ENCODE results near the gene BCAR3.

Gene BCAR3

DNA sequence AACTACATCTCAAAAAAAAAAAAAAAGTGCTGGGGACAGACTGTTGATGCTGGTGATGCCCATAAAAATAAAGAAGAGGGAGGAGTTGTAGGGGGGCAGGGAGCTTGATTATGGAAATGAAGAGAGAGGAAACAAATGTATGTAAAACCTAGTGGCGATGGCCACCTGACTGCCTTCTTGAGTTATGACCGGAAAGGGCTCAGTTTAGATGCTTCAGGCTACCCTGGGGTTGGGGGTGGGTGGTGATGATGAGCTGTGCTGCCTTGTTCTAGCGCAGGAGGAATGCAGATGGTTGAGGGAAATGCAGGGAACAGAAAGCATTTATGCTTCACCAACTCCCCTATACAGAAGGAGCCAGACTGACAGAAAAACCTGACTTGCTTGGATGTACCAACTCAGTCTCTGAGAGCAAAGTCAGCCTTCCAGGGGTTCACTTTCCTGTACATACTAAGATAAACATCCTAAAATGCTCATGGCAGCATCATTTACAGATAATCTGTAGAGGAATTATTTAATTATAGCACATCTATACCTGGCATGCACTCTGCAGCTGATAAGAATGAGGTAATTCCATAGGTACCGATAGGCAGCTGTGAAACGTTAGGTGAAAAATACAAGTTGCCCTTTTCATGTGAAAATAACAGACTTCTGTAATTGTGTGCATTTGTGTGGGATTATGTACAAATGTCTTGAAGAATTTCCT, 8.0 kb upstream of the BCAR3 start:
- TF ChIP-seq, protein P1, sequence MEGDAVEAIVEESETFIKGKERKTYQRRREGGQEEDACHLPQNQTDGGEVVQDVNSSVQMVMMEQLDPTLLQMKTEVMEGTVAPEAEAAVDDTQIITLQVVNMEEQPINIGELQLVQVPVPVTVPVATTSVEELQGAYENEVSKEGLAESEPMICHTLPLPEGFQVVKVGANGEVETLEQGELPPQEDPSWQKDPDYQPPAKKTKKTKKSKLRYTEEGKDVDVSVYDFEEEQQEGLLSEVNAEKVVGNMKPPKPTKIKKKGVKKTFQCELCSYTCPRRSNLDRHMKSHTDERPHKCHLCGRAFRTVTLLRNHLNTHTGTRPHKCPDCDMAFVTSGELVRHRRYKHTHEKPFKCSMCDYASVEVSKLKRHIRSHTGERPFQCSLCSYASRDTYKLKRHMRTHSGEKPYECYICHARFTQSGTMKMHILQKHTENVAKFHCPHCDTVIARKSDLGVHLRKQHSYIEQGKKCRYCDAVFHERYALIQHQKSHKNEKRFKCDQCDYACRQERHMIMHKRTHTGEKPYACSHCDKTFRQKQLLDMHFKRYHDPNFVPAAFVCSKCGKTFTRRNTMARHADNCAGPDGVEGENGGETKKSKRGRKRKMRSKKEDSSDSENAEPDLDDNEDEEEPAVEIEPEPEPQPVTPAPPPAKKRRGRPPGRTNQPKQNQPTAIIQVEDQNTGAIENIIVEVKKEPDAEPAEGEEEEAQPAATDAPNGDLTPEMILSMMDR (IDR thresholded peaks at IDR 0.05), result no peak
- TF ChIP-seq ZFX (IDR thresholded peaks at IDR 0.05; ENCODE audit: borderline replicate concordance), result no peak
- H3K27ac ChIP-seq, result no peak overlapping the region

DNA sequence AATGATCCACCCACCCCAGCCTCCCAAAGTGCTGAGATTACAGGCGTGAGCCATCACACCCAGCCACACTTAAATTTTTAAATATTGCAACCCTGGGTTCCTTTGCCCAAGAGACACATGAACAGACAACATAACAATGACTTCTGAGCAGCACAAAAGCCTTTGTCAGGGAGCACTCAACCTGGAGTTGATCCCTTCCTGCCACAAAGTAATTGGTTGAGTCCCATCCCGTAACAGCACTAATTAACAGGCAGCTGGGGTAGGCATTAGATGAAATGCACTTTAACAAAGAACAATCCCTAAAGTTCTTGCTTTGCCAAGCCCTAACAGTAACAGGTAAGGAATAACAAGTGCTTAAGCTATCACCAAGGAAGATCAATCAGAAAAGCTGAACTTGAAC, 5.9 kb upstream of the BCAR3 start:
- TF ChIP-seq, protein P1 (IDR thresholded peaks at IDR 0.05), result no peak
- no peak for TF ChIP-seq ZFX (IDR thresholded peaks at IDR 0.05; ENCODE audit: borderline replicate concordance)
- no peak overlapping the region for H3K27ac ChIP-seq

DNA sequence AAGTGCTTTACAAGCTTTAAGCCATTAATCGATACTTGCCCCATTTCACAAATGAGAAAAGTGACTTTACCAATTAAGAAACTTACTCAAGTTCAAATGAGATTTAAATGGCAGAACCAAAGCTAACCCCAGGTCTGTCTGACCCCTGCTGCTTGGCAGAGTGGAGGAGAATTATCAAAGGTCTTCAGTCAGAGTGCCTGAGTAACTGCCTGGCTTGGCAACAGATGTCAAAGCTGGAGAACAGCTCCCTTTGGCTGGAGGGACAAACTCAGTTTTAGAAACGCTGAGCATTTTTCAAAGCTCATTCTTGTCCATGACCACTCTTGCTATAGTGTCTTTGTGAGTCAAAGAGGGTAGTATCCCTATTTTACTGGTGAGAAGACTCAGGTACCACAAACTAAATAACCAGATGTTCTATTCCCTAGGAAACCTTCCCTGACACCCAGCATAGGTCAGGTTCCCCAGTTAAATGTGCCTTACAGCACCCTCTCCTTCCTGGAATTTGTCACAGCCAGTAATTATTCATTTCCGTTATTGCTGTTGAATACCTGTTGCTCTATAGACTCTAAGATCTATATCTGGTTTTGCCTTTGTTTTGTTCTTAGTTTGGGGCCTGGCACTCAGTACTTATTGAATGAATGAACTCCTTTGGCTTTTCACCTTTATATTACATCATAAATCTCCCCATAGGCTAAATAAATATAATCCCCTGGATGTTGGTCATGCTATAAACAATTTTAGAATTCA, 5.0 kb upstream of the BCAR3 start:
- TF ChIP-seq ZFX (IDR thresholded peaks at IDR 0.05; ENCODE audit: borderline replicate concordance), result no peak
- TF ChIP-seq, protein P1 (IDR thresholded peaks at IDR 0.05), result no peak
- H3K27ac ChIP-seq, result no peak overlapping the region

DNA sequence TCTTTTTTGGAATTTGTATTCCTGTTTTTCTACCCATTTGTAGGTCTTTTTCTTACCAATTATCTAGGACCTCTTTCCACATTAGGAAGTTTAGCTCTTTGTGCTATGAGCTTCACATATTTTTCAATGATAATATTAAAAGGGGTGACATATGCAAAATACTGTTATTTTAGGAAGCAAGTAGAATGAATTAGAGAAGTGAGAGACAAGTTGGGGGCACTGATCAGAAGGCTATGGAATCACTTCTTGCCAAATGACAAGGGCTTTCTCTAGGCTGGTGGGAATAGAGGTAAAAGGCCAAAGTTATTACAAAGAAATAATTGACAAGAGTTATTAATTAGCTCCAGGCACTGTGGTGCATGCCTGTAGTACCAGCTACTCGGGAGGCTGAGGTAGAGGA, 4.3 kb upstream of the BCAR3 start:
- no peak overlapping the region for H3K27ac ChIP-seq
- TF ChIP-seq ZFX (IDR thresholded peaks at IDR 0.05; ENCODE audit: borderline replicate concordance), result no peak
- TF ChIP-seq, protein P1 (IDR thresholded peaks at IDR 0.05), result no peak

DNA sequence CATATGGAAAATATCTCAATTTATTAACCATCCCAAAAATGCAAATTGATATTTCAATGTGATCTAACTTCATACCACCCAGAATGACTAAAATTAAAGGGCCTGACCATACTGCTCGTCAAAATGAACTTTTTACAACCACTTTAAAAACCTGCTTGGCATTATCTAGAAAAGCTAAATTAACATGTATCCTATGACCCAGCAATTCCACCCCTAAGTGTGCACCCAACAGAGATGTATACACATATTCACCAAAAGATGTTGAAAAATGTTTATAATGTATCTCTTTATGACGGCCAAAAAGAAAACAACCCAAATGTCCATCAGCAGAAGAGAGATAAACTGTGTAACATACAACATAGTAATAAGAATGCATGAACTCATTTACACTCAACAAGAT, 1.6 kb upstream of the BCAR3 start:
- TF ChIP-seq, protein P1 (IDR thresholded peaks at IDR 0.05), result no peak
- no peak for TF ChIP-seq ZFX (IDR thresholded peaks at IDR 0.05; ENCODE audit: borderline replicate concordance)
- H3K27ac ChIP-seq, result no peak overlapping the region

DNA sequence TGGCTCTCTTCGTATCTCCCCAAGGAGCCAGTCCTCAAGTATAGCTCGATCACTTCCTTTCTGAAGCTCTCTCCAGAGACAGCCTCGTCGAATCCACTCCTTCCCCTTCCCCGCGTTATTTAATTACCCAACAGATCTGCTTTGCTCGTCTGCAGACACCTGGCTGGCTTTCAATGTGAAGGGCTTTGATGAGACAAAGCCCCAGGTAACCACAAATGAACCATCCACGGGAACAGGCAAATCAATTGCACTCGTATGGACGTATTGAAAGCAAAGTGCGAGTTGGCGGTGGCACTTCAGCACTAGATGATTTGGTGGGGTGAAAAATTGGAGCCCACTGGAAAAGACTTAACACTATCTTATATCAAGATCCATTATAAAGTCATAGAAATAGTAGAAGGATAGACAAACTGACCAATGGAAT, 364 bp upstream of the BCAR3 start:
- H3K27ac ChIP-seq, result no peak overlapping the region
- TF ChIP-seq, protein P1 (IDR thresholded peaks at IDR 0.05), result peak; percentile 12; the same call in 1 of the 2 replicates
- TF ChIP-seq ZFX (IDR thresholded peaks at IDR 0.05; ENCODE audit: borderline replicate concordance), result no peak

All from 22Rv1 (cell line).